RWPE2 (cell line): Measurements from ENCODE around the gene BEAN1.

ENCODE experiments used
- ATAC-seq: fragments of 200-7000 bp; cut with Tn5 transposase; 3 replicates; pipeline ENCODE4 v1.9.1; 2021; ENCODE audit warnings: low read depth
- DNase-seq: peaks from one replicate; pipeline ENCODE4 v3.0.0-alpha.2; 2020; ENCODE audit warnings: low spot score
- H3K27ac ChIP-seq: fragments of 450-650 bp; 2 replicates; pipeline ENCODE4 v1.5.1; 2017; ENCODE audit warnings: mild to moderate bottlenecking; ENCODE audit not compliant: poor library complexity, severe bottlenecking
- H3K27me3 ChIP-seq: fragments of 250-450 bp; sonication (Bioruptor Pico); 2 replicates; pipeline ENCODE4 v1.5.1; 2021; ENCODE audit warnings: mild to moderate bottlenecking, moderate library complexity; ENCODE audit not compliant: insufficient read depth, poor library complexity, severe bottlenecking
- H3K36me3 ChIP-seq: fragments of 250-450 bp; sonication (Bioruptor Pico); 2 replicates; pipeline ENCODE4 v1.5.1; 2020; ENCODE audit warnings: low read depth, mild to moderate bottlenecking, moderate library complexity
- H3K4me1 ChIP-seq: fragments of 250-450 bp; sonication (Bioruptor Pico); 2 replicates; pipeline ENCODE4 v1.5.1; 2021; ENCODE audit warnings: mild to moderate bottlenecking, moderate library complexity; ENCODE audit not compliant: insufficient read depth, poor library complexity, severe bottlenecking
- H3K4me3 ChIP-seq: fragments of 250-450 bp; sonication (Bioruptor Pico); 2 replicates; pipeline ENCODE4 v1.5.1; 2021; ENCODE audit warnings: mild to moderate bottlenecking, moderate library complexity; ENCODE audit not compliant: severe bottlenecking
- H3K9me3 ChIP-seq: fragments of 250-450 bp; sonication (Bioruptor Pico); 2 replicates; pipeline ENCODE4 v1.5.1; 2021; ENCODE audit warnings: mild to moderate bottlenecking, moderate library complexity; ENCODE audit not compliant: severe bottlenecking
- TF ChIP-seq, protein P1 (sequence below): fragments of 450-650 bp; IDR thresholded peaks from one replicate; pipeline ENCODE4 v1.5.1; 2017; ENCODE audit warnings: mild to moderate bottlenecking, moderate library complexity; ENCODE audit not compliant: poor library complexity, severe bottlenecking

The BEAN1 gene

DNA sequence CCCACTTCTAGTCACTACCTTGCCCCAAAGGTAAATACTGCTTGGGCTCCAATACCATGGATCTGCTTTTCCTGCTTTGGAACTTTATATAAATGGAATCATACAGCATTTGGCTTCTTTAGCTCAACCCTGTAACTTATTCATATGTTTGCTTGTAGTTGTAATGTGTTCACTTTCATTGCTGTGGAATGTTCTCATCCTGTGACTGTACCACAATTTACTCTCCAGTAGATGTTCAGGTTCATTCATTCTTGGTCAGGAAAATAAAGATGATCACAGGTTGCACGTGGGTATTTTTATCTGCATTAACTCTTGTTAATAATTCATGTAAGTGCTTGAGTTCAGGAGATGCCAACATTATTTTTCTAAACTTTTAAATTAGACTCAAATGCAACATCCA, 6.7 kb upstream of the BEAN1 start:
- ATAC-seq (no peak), DNase-seq (no peak)
- Histone ChIP-seq H3K4me3 (no peak overlapping the region), H3K4me1 (no peaks in the 10 kb centered on the region), H3K27me3 (no peaks in the 10 kb centered on the region), H3K36me3 (no peaks in the 10 kb centered on the region), H3K27ac (no peak overlapping the region), H3K9me3 (peaks cover 2% of the 10 kb centered on the region)
- TF ChIP-seq, protein P1, sequence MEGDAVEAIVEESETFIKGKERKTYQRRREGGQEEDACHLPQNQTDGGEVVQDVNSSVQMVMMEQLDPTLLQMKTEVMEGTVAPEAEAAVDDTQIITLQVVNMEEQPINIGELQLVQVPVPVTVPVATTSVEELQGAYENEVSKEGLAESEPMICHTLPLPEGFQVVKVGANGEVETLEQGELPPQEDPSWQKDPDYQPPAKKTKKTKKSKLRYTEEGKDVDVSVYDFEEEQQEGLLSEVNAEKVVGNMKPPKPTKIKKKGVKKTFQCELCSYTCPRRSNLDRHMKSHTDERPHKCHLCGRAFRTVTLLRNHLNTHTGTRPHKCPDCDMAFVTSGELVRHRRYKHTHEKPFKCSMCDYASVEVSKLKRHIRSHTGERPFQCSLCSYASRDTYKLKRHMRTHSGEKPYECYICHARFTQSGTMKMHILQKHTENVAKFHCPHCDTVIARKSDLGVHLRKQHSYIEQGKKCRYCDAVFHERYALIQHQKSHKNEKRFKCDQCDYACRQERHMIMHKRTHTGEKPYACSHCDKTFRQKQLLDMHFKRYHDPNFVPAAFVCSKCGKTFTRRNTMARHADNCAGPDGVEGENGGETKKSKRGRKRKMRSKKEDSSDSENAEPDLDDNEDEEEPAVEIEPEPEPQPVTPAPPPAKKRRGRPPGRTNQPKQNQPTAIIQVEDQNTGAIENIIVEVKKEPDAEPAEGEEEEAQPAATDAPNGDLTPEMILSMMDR: no peak

- peaks cover 2% of the 10 kb centered on the region for H3K9me3 ChIP-seq
- DNase-seq (no peak), ATAC-seq (no peak)
- H3K4me3 ChIP-seq: no peak overlapping the region
- no peaks in the 10 kb centered on the region for H3K4me1 ChIP-seq
- TF ChIP-seq, protein P1: no peak
- H3K36me3 ChIP-seq: no peaks in the 10 kb centered on the region
- H3K27me3 ChIP-seq: peaks cover 4% of the 10 kb centered on the region
- H3K27ac ChIP-seq: no peak overlapping the region
Measured at GRCh38 chr16:66421891-66422290, 5.2 kb upstream of the BEAN1 start.

- Histone ChIP-seq H3K4me3 (no peak overlapping the region), H3K4me1 (no peaks in the 10 kb centered on the region), H3K36me3 (no peaks in the 10 kb centered on the region), H3K27ac (no peak overlapping the region), H3K9me3 (peaks cover under 1% of the 10 kb centered on the region), H3K27me3 (peaks cover 4% of the 10 kb centered on the region)
- ATAC-seq (no peak), DNase-seq (no peak)
- TF ChIP-seq, protein P1: no peak
Measured at GRCh38 chr16:66422366-66422765, 4.7 kb upstream of the BEAN1 start.

DNA sequence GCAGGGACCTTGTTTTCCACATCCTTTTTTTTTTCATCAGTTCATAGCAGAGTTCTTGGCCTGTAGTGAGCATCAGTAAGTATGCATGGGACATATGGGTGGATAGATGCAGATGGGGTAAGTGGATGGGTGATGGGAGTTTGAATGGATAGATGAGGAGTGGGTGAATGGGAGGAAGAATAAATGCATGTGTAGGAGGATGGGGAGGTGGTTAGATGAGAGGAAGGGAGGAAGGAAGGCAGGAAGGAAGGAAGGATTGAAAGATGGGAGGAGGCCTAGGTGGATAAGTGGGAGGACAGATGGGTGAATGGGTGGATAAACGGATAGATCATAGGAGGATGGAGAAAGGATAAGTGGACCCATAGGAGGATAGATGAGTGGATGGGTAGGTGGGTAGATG, 3.9 kb upstream of the BEAN1 start:
- no peak for ATAC-seq
- Histone ChIP-seq H3K27me3 (peaks cover 12% of the 10 kb centered on the region), H3K4me3 (no peak overlapping the region), H3K27ac (no peak overlapping the region), H3K36me3 (no peaks in the 10 kb centered on the region), H3K4me1 (no peaks in the 10 kb centered on the region), H3K9me3 (no peaks in the 10 kb centered on the region)
- TF ChIP-seq, protein P1: no peak
- DNase-seq: no peak

DNA sequence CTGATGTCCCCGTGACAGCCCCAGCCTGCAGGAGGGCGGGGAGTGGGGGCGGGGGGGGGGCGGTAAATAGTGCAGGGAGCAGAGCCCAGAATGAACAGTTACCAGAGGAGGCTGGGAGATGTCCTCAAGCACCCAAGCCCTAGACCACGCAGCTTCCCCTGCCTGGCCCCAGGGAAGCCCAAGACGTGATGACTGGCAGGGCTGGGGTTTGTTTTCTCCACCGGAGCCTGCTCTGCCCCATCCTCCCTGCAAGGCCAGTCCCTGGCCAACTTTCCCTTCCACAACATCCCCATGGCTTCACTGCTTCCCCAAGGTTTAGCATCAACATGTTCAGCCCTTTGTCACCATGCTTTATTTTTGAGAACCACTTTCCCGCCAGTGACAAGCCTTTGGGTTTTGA, 1.4 kb upstream of the BEAN1 start:
- ATAC-seq: no peak
- peaks cover 17% of the 10 kb centered on the region for H3K27me3 ChIP-seq
- no peaks in the 10 kb centered on the region for H3K9me3 ChIP-seq
- H3K4me1 ChIP-seq: no peaks in the 10 kb centered on the region
- H3K27ac ChIP-seq: no peak overlapping the region
- no peak for DNase-seq
- TF ChIP-seq, protein P1: no peak
- H3K4me3 ChIP-seq: no peak overlapping the region
- no peaks in the 10 kb centered on the region for H3K36me3 ChIP-seq
